Mucosa of stomach (tissue), 1 donor: ENCODE measurements around the gene CYP1A2.

Experiments used
- H3K27me3 ChIP-seq: one replicate; pipeline ENCODE4 v1.7.0; 2013; ENCODE audit warnings: mild to moderate bottlenecking, low read length; ENCODE audit not compliant: control insufficient read depth, insufficient read depth
- H3K36me3 ChIP-seq: one replicate; pipeline ENCODE4 v1.7.0; 2013; ENCODE audit warnings: low read length; ENCODE audit not compliant: control insufficient read depth, insufficient read depth
- H3K4me1 ChIP-seq: one replicate; pipeline ENCODE4 v1.7.0; 2013; ENCODE audit warnings: mild to moderate bottlenecking, low read length; ENCODE audit not compliant: control insufficient read depth, insufficient read depth
- H3K4me3 ChIP-seq: one replicate; pipeline ENCODE4 v1.7.0; 2013; ENCODE audit warnings: low read length
- H3K9ac ChIP-seq: one replicate; pipeline ENCODE4 v1.7.0; 2013; ENCODE audit warnings: mild to moderate bottlenecking, low read length, moderate library complexity
- H3K9me3 ChIP-seq: one replicate; pipeline ENCODE4 v1.7.0; 2013; ENCODE audit warnings: mild to moderate bottlenecking, low read length, moderate library complexity; ENCODE audit not compliant: control insufficient read depth
- donor health status: Pancreatic carcinoma.

The CYP1A2 gene

GRCh38 chr15:74787251-74788041 is 38.8 kb downstream of the CYP1A2 start:
- Histone ChIP-seq H3K4me1 (peaks cover 86% of the 10 kb centered on the region), H3K27me3 (no peaks in the 10 kb centered on the region), H3K9ac (peak overlapping the region; percentile 47), H3K9me3 (no peaks in the 10 kb centered on the region), H3K4me3 (no peak overlapping the region), H3K36me3 (no peaks in the 10 kb centered on the region)

- Histone ChIP-seq H3K9me3 (no peaks in the 10 kb centered on the region), H3K27me3 (no peaks in the 10 kb centered on the region), H3K4me1 (peaks cover 88% of the 10 kb centered on the region), H3K9ac (peak overlapping the region; percentile 47), H3K4me3 (no peak overlapping the region), H3K36me3 (no peaks in the 10 kb centered on the region)
Observed at GRCh38 chr15:74788042-74788682, 39.5 kb downstream of the CYP1A2 start.

- Histone ChIP-seq H3K36me3 (no peaks in the 10 kb centered on the region), H3K27me3 (no peaks in the 10 kb centered on the region), H3K9me3 (no peaks in the 10 kb centered on the region), H3K4me3 (no peak overlapping the region), H3K4me1 (peaks cover 87% of the 10 kb centered on the region), H3K9ac (peak overlapping the region; percentile 61)
Observed at GRCh38 chr15:74788683-74789151, 40.1 kb downstream of the CYP1A2 start.

- peaks cover 84% of the 10 kb centered on the region for H3K4me1 ChIP-seq
- H3K9me3 ChIP-seq, result no peaks in the 10 kb centered on the region
- H3K9ac ChIP-seq, result peak overlapping the region; percentile 61
- no peaks in the 10 kb centered on the region for H3K27me3 ChIP-seq
- H3K4me3 ChIP-seq, result no peak overlapping the region
- H3K36me3 ChIP-seq, result no peaks in the 10 kb centered on the region
Observed at GRCh38 chr15:74789171-74789631, 40.6 kb downstream of the CYP1A2 start.

- no peaks in the 10 kb centered on the region for H3K36me3 ChIP-seq
- H3K27me3 ChIP-seq, result no peaks in the 10 kb centered on the region
- no peak overlapping the region for H3K4me3 ChIP-seq
- H3K9ac ChIP-seq, result peak overlapping the region; percentile 61
- H3K4me1 ChIP-seq, result peaks cover 80% of the 10 kb centered on the region
- H3K9me3 ChIP-seq, result no peaks in the 10 kb centered on the region
Observed at GRCh38 chr15:74789741-74790079, 41.1 kb downstream of the CYP1A2 start.

GRCh38 chr15:74790080-74790916 is 41.7 kb downstream of the CYP1A2 start:
- no peaks in the 10 kb centered on the region for H3K27me3 ChIP-seq
- H3K4me1 ChIP-seq, result peaks cover 80% of the 10 kb centered on the region
- H3K36me3 ChIP-seq, result no peaks in the 10 kb centered on the region
- H3K4me3 ChIP-seq, result no peak overlapping the region
- H3K9me3 ChIP-seq, result no peaks in the 10 kb centered on the region
- H3K9ac ChIP-seq, result peak overlapping the region; percentile 61

- peak overlapping the region; percentile 61 for H3K9ac ChIP-seq
- H3K4me1 ChIP-seq, result peaks cover 78% of the 10 kb centered on the region
- H3K9me3 ChIP-seq, result no peaks in the 10 kb centered on the region
- H3K4me3 ChIP-seq, result no peak overlapping the region
- H3K27me3 ChIP-seq, result no peaks in the 10 kb centered on the region
- no peaks in the 10 kb centered on the region for H3K36me3 ChIP-seq
Observed at GRCh38 chr15:74791007-74791406, 42.4 kb downstream of the CYP1A2 start.

- Histone ChIP-seq H3K4me3 (no peak overlapping the region), H3K27me3 (no peaks in the 10 kb centered on the region), H3K9me3 (no peaks in the 10 kb centered on the region), H3K9ac (no peak overlapping the region), H3K4me1 (peaks cover 71% of the 10 kb centered on the region), H3K36me3 (no peaks in the 10 kb centered on the region)
Observed at GRCh38 chr15:74791667-74792066, 43.0 kb downstream of the CYP1A2 start.

- Histone ChIP-seq H3K27me3 (no peaks in the 10 kb centered on the region), H3K9me3 (no peaks in the 10 kb centered on the region), H3K9ac (no peak overlapping the region), H3K36me3 (no peaks in the 10 kb centered on the region), H3K4me1 (peaks cover 64% of the 10 kb centered on the region), H3K4me3 (no peak overlapping the region)
Observed at GRCh38 chr15:74792227-74793016, 43.8 kb downstream of the CYP1A2 start.

GRCh38 chr15:74793135-74794028 is 44.7 kb downstream of the CYP1A2 start:
- no peaks in the 10 kb centered on the region for H3K27me3 ChIP-seq
- peaks cover 62% of the 10 kb centered on the region for H3K4me1 ChIP-seq
- no peak overlapping the region for H3K4me3 ChIP-seq
- H3K36me3 ChIP-seq, result no peaks in the 10 kb centered on the region
- H3K9ac ChIP-seq, result no peak overlapping the region
- H3K9me3 ChIP-seq, result no peaks in the 10 kb centered on the region
